SJSA1 (cell line): ENCODE data around the gene NUCB1. TPM values are rescaled to one million over a fixed set of nuclear protein-coding genes. Genes with fewer than 3 reads are reported as not detected.
"Not testable (repeated sequence)": the region's sequence is repeated elsewhere in the genome, so short reads cannot be mapped to it uniquely, and the experiment has no call there.

ENCODE experiments used
- DNase-seq, 2 experiments: peaks; one replicate each; pipeline ENCODE4 v3.0.0-alpha.2; 2015 to 2020; ENCODE audit warnings: low spot score in 2 of 2, low read depth in 1 of 2
- H3K27ac ChIP-seq: fragments of 250-450 bp; sonication (Bioruptor Pico); 2 replicates; pipeline ENCODE4 v1.5.1; 2020; ENCODE audit warnings: mild to moderate bottlenecking, moderate library complexity
- H3K27me3 ChIP-seq: fragments of 250-450 bp; sonication (Bioruptor Pico); replicated peaks from 2 replicates; pipeline ENCODE4 v1.5.1; 2020; ENCODE audit warnings: mild to moderate bottlenecking, moderate library complexity
- H3K36me3 ChIP-seq: fragments of 250-450 bp; sonication (Bioruptor Pico); 2 replicates; pipeline ENCODE4 v1.5.1; 2020; ENCODE audit warnings: mild to moderate bottlenecking
- H3K4me1 ChIP-seq: fragments of 250-450 bp; sonication (Bioruptor Pico); replicated peaks from 2 replicates; pipeline ENCODE4 v1.6.1; 2021; ENCODE audit warnings: mild to moderate bottlenecking
- H3K4me3 ChIP-seq: fragments of 250-450 bp; sonication (Bioruptor Pico); 2 replicates; pipeline ENCODE4 v1.5.1; 2020; ENCODE audit warnings: mild to moderate bottlenecking
- H3K9me3 ChIP-seq: fragments of 250-450 bp; sonication (Bioruptor Pico); replicated peaks from 2 replicates; pipeline ENCODE4 v1.5.1; 2020; ENCODE audit warnings: mild to moderate bottlenecking
- total RNA-seq: library from RNA; depleted of rRNA; stranded (reverse); fragments of >200 nt; shearing (Covaris generic); gene quantifications from 2 replicates; pipeline ENCODE4 v1.2.3, GENCODE V29; 2014

Gene NUCB1
- total RNA-seq, 1 experiment from 2014 or later, result 200 TPM

- peaks cover 26% of the 10 kb centered on the region for H3K4me1 ChIP-seq
- no peak overlapping the region for H3K27ac ChIP-seq
- no peak for DNase-seq
- no peak overlapping the region for H3K4me3 ChIP-seq
- no peaks in the 10 kb centered on the region for H3K9me3 ChIP-seq
- H3K36me3 ChIP-seq, result peaks cover 38% of the 10 kb centered on the region
- no peaks in the 10 kb centered on the region for H3K27me3 ChIP-seq
Observed at GRCh38 chr19:48922548-48923490, 22.7 kb downstream of the NUCB1 start.

GRCh38 chr19:48925240-48925843 lies 25.2 kb downstream of the NUCB1 start:
- H3K36me3 ChIP-seq, result peaks cover 23% of the 10 kb centered on the region
- H3K27ac ChIP-seq, result peak overlapping the region; percentile 51; the same call in 1 of the 2 replicates
- H3K27me3 ChIP-seq, result no peaks in the 10 kb centered on the region
- no peaks in the 10 kb centered on the region for H3K9me3 ChIP-seq
- DNase-seq, result peak; percentile 42 to 81
- no peak overlapping the region for H3K4me3 ChIP-seq
- peaks cover 26% of the 10 kb centered on the region for H3K4me1 ChIP-seq

- not testable (repeated sequence) for H3K4me3 ChIP-seq, DNase-seq, H3K9me3 ChIP-seq, H3K27me3 ChIP-seq, H3K27ac ChIP-seq
- Histone ChIP-seq H3K36me3 (peaks cover 17% of the 10 kb centered on the region), H3K4me1 (peaks cover 26% of the 10 kb centered on the region)
Observed at GRCh38 chr19:48925890-48926289, 25.8 kb downstream of the NUCB1 start.

- no peaks in the 10 kb centered on the region for H3K27me3 ChIP-seq
- peaks cover 26% of the 10 kb centered on the region for H3K4me1 ChIP-seq
- no peaks in the 10 kb centered on the region for H3K9me3 ChIP-seq
- H3K36me3 ChIP-seq, result peaks cover 10% of the 10 kb centered on the region
- DNase-seq, result peak; percentile 39 to 66
- H3K4me3 ChIP-seq, result no peak overlapping the region
- H3K27ac ChIP-seq, result no peak overlapping the region
Observed at GRCh38 chr19:48926909-48927308, 26.8 kb downstream of the NUCB1 start.

GRCh38 chr19:48927692-48928091 lies 27.6 kb downstream of the NUCB1 start:
- not testable (repeated sequence) for H3K36me3 ChIP-seq, DNase-seq, H3K4me3 ChIP-seq, H3K27me3 ChIP-seq, H3K9me3 ChIP-seq, H3K27ac ChIP-seq
- H3K4me1 ChIP-seq, result peaks cover 26% of the 10 kb centered on the region

GRCh38 chr19:48928164-48929025 lies 28.3 kb downstream of the NUCB1 start:
- Histone ChIP-seq H3K4me3 (no peak overlapping the region), H3K4me1 (peaks cover 29% of the 10 kb centered on the region), H3K27me3 (no peaks in the 10 kb centered on the region), H3K9me3 (no peaks in the 10 kb centered on the region), H3K27ac (no peak overlapping the region), H3K36me3 (no peaks in the 10 kb centered on the region)
- DNase-seq, result no peak

GRCh38 chr19:48933382-48933932 lies 33.3 kb downstream of the NUCB1 start, which contains the start of gene DHDH:
DHDH (plus strand) TSS chr19:48933699; CDS start chr19:48933722, 23 bp downstream.
- Histone ChIP-seq H3K4me1 (peaks cover 8% of the 10 kb centered on the region), H3K27me3 (no peaks in the 10 kb centered on the region), H3K9me3 (no peaks in the 10 kb centered on the region), H3K27ac (no peak within 1 kb of the TSS), H3K36me3 (no peaks in the 10 kb centered on the region), H3K4me3 (peak within 1 kb of the TSS; percentile 35)
- DNase-seq, result peak; percentile 50 to 66

- H3K36me3 ChIP-seq, result no peaks in the 10 kb centered on the region
- H3K27me3 ChIP-seq, result no peaks in the 10 kb centered on the region
- DNase-seq, result no peak
- peaks cover 8% of the 10 kb centered on the region for H3K4me1 ChIP-seq
- no peaks in the 10 kb centered on the region for H3K9me3 ChIP-seq
- H3K4me3 ChIP-seq, result no peak overlapping the region
- no peak overlapping the region for H3K27ac ChIP-seq
Observed at GRCh38 chr19:48934837-48935236, 34.7 kb downstream of the NUCB1 start.

- DNase-seq, result no peak
Observed at GRCh38 chr19:48935864-48936263, 35.8 kb downstream of the NUCB1 start.

GRCh38 chr19:48938256-48938655 lies 38.1 kb downstream of the NUCB1 start:
- Histone ChIP-seq H3K36me3 (no peaks in the 10 kb centered on the region), H3K9me3 (no peaks in the 10 kb centered on the region), H3K4me1 (peaks cover 6% of the 10 kb centered on the region), H3K4me3 (no peak overlapping the region), H3K27ac (no peak overlapping the region), H3K27me3 (no peaks in the 10 kb centered on the region)
- DNase-seq, result no peak

More at GRCh38 chr19:48935864-48936263, 35.8 kb downstream of the NUCB1 start:
- Histone ChIP-seq H3K27ac (no peak overlapping the region), H3K4me1 (peaks cover 8% of the 10 kb centered on the region), H3K27me3 (no peaks in the 10 kb centered on the region), H3K9me3 (no peaks in the 10 kb centered on the region), H3K36me3 (no peaks in the 10 kb centered on the region), H3K4me3 (no peak overlapping the region)

- Histone ChIP-seq H3K4me1 (no peaks in the 10 kb centered on the region), H3K27me3 (no peaks in the 10 kb centered on the region), H3K9me3 (no peaks in the 10 kb centered on the region), H3K36me3 (no peaks in the 10 kb centered on the region), H3K4me3 (no peak overlapping the region), H3K27ac (no peak overlapping the region)
- no peak for DNase-seq
Observed at GRCh38 chr19:48940902-48941301, 40.8 kb downstream of the NUCB1 start.

GRCh38 chr19:48943081-48943480 lies 43.0 kb downstream of the NUCB1 start:
- Histone ChIP-seq H3K36me3 (no peaks in the 10 kb centered on the region), H3K9me3 (no peaks in the 10 kb centered on the region), H3K4me3 (no peak overlapping the region), H3K27ac (no peak overlapping the region), H3K4me1 (no peaks in the 10 kb centered on the region), H3K27me3 (no peaks in the 10 kb centered on the region)
- no peak for DNase-seq

GRCh38 chr19:48945415-48945814 lies 45.3 kb downstream of the NUCB1 start:
- Histone ChIP-seq H3K9me3 (no peaks in the 10 kb centered on the region), H3K27me3 (no peaks in the 10 kb centered on the region), H3K27ac (no peak overlapping the region), H3K36me3 (no peaks in the 10 kb centered on the region), H3K4me3 (no peak overlapping the region), H3K4me1 (no peaks in the 10 kb centered on the region; the same call in 1 of the 2 replicates)
- no peak for DNase-seq
